ENCODE data around the gene DYSF.

DYSF gene

DNA sequence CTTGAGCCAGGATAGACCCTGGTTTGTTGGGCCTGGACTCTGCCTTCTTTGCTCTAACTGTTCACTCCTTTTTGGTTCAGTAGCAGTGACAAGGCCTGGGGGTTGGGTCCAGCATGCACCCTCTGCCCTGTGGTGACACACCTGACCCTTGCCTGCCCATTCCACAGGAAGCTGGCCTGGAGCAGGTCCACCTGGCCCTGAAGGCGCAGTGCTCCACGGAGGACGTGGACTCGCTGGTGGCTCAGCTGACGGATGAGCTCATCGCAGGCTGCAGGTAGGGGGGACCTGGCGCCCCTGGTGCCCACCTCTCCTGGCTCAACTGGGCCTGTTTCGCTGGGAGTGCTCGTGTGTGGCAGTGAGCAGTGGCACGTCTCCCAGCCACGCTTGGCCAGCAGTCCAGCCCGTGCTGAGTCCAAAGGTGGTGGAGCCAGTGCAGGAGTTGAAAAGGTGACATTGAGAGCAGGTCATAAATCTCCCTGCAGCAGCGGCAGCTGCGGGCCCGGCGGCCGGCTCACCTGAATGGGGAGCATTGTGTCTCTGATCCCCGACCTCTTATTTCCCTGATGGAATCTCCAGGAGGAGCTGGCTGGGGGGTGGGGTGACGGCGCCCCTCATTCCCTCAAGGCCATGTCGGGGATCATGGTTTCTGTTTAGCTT, 102.6 kb downstream of the DYSF start:
- peak; percentile 18 for DNase-seq

DNA sequence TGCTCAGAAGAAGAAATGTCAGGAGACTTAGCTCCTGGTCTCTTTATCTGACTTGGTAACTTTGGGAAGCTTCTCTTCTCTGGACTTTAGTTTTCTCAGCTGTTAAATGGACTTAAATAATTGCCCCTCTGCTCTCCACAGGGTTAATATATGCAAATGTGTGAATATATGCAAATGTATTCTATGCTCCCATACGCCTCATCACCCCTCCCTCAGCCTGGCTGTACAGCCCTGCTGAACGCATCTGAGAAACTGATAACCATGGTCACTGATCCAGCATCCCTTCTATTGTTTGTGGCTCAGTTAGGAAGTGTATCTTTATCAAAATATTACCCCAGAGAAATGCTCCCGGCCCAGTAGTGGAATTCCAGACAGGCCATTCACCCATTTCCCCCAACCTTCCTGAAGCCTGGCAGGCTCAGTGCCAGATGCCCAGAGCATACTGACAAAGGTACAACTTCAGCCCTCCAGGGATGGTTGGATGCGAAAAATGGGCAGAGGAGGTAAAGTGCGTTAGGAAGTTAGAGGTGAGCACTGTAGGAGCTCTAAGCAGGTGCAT, 103.4 kb downstream of the DYSF start:
- no peak for DNase-seq

DNA sequence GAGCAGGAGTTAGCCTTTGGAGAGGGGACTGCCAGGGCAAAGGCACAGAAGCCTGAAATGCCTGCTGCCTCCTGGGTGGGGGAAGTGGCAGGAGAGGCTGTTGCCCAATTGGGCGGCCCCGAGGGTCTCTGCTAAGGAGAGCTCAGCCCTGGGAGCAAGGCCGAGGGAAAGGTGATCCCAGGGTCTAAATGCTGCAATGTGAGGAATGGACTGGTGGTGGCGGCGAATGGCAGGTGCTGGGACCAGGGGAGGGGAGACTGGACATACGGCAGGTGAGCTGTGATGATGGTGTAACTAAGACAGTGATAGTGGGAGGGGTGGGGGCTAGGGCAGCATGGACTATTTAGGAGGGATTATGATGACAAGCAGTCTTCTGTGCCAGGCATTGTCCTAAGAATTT, 104.0 kb downstream of the DYSF start:
- DNase-seq: peak; percentile 6

DNA sequence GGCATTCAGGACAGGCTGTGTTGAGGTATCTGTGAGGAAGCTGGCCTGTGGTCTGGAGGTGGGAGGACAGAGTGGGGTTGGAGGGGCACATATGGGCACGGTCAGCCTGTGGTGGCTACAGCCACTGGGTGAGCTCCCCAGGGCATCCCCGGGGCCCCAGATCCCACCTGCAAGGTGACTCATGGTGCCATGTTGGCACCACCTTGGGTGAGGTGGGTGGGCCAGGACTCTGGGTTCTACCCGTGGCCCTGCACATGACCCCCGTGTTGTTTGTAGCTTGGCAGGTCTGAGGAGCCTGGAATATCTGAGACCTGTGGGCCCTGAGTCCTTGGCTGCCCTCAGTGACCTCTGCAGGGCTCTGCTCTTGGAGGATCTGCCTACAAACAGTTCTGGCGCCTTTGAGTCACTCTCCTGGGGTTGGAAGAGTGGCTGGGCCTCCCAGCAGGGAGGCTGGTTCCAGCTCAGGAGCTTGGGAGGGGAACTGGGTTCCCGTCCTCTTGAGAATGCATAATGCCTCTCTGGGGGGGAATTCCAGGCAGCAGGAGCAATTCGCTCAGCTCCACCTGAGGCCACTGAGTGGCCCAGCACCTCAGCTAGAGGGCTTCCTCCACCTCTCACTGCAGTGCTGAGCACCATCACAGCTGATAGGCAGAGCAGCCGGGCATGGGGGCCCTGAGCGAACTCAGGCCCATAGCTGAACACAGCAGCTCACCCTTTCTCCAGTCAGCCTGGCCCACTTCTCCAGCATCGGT, 105.1 kb downstream of the DYSF start:
- no peak for DNase-seq

DNA sequence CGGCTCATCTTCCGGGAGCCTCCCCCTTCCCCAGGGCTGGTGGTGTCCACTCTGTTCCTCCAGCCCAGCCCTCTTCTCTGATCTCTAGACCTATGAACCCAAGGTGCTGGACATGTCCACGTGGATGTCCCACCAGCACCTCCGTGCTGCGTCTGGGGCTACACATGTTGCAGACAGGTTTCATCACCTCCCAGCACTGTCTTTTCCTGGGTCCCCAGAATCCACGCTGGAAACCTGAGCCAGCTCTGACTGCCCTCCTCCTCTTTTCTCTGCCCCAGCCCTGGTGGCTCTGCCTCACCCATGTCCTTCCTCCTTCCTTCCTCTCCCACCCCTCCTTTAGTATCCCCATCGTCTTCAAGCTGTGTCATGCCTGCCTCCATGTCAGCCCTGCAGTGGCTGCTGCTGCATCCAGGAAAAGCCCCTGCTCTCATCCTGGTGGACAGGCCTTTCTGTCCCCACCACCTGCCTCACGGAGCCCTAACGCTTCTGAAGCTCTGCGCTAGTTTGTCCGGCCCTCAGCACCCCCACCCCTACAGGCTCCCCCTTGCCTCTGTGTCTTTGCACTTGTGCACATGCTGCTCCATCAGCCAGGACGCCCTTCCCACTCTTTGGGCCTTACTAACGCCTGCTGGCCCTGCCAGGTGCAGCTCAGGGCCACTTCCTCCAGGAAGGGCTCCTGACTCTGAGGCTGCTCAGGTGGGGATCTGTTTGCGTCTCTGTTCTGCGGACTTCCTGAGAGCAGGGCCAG, 105.9 kb downstream of the DYSF start:
- DNase-seq: no peak

DNA sequence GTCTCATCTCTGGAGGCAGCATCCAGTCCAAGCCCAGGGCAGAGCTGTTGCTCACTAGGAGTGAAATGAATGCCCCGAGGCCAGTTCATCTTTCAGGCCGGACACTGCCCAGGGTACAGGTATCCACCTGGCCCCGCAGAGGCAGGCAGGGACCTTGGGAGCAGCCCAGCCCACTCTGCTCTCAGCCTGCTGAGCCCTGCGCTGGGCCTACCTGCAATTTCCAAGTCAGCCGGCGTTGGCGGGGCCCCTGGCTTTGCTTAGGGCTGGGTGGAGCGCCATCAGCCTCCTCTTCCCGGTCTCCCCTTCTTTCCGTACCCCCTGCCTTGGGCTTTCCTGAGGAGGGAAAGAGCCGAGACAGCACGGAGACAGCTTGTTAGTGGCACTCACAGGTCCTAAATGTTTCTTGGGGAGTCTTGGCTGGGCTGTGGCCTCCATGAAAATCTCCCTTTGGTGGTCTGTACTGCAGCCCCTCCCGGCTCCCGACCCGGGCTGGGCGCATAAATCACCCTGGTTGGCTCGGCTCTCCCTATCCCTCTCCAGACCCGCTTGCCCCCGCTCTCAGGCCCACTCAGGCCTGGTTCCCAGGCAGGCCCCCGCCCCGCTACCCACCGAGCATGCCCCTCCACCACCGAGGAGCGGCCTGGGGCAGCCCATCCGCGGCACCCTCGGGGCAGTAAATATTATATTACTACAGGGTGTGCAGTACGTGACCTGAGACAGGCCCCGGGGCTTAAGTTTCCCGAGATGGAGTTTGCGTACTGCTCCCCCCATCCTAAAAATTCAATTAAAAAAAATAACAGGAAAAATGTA, 106.7 kb downstream of the DYSF start:
- DNase-seq: no peak

DNA sequence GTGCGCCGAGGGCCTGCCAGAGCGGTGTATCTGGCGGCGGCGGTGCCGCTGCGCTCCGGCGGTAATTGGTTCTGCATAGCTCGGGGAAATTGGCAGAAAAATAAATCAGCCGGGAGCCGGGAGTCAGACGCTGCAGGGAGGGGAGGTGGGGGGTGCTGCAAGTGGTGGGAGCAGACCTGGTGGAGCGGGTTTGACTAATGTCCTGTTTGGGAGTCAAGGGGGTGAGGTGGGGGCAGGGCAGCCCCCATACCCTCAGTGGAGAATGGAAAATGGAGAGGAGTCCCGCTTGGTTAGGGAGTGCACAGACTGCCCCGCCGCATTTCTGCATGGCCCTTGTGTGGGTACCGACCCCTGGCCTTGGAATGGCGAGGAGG, 107.3 kb downstream of the DYSF start:
- DNase-seq: no peak

DNA sequence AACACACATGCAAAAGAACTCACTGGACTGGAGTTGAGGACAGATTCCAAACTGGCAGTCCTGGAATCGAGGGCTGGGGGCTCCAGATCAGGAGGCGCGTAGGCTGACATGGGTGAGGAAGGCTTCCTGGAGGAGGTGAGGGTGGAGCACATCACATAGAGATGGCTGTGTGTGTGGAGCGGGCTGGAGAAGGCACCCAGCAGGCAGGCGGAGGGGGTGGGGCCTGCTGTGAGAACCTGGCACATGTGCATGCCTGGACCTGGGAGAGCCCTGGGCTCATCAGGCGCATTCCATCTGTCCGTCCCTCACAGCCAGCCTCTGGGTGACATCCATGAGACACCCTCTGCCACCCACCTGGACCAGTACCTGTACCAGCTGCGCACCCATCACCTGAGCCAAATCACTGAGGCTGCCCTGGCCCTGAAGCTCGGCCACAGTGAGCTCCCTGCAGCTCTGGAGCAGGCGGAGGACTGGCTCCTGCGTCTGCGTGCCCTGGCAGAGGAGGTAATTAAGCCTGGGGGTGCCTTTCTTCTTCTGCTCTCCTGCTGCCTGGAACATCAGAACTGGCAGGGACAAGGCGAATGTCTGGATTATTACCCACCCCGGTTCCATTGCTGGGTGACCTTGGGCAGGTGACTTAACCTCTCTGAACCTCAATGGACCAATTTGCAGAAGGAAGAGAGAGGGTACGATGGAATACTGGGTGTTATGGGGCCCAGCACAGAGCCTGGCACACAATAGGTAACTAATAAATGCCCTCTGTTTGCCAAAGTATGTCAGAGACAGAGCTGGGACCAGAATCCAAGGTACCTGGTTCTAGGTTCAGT, 108.3 kb downstream of the DYSF start:
- no peak for DNase-seq

DNA sequence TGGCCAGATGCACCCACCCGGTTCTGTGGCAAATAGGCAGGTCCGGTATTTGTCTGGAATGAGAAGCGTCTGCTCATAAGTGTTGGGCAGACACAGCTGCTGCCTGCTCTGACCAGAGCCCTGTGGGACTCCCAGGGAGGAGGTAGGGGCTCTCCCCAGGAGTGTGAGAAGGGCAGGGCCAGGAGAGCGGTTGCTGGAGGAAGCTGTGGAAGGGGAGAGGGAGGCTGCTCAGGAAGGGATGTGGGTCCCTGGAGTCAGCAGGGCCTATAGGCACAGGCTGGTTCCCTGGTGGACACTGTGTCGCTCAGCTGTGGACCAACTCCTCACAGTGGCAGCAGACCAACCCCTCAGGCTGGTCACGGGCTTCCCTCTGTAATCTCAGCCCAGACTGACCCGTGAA, 109.2 kb downstream of the DYSF start:
- DNase-seq: no peak

DNA sequence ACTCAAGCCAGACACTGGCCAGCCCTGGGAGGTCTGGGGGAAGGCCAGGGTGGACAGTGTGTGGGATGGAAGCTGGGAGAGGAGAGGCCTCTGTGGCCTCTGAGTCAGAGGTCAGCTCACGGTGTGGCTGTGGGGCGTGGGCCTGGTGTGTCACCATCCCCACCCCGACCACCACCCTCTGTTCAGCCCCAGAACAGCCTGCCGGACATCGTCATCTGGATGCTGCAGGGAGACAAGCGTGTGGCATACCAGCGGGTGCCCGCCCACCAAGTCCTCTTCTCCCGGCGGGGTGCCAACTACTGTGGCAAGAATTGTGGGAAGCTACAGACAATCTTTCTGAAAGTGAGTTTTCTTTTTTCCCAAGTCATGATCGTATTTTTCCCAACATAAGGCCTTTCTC, 110.5 kb downstream of the DYSF start:
- no peak for DNase-seq

DNA sequence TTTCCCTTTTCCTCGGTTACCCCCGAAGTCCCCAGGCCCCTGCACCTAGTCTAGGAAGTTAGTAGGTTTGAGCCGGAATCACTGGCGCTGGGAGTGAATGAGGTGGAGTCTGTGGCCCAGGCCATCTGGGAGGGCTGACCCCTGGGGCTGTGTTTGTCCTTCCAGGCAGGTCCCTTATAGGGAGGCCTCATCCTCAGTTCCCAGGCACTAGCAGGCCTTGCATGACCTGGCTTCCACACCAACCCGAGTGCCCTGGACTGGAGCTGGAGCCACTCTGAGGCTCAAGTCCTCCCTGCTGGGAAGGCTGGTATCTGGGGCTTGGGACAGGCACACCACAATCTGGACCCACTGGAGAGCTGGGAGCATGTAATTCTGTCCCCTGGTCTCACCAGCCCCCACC, 111.0 kb downstream of the DYSF start:
- no peak for DNase-seq

DNA sequence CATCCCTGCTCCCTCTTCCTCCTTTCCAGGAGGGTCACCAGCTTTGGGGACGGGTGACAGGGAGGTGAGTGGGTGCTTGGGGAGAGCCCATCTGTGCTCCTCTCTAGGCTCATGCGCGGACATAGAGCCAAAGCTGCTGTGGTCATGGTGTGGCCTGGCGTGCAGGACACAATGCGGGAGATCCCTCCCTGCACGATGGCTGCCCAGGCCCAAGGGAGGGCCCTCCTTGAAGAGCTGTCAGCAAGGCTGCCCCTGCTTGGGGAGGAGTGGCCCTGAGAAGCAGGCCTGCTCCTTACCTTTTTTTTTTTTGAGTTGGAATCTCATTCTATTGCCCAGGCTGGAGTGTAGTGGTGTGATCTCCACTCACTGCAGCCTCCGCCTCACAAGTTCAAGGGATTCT, 111.4 kb downstream of the DYSF start:
- DNase-seq: no peak

DNA sequence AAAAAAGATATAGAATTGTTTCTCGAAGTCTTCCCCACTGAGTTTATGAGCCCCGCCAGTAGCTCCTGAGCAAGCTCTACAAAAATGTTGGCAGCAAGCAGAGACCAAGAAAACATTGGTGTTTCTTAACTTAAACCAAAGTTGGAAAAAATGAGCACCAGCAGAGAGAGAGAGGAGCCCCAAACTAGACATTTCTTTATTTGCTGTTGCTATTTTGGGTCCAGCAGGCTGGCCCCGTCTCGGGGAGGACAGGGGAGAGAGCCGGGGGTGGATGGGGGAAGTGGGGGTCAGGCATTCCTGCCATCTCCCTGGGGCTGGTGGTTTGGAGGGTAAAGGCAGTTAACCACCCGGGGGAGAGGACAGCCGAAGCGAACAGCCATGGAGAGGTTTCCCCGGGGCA, 113.0 kb downstream of the DYSF start:
- no peak for DNase-seq

DNA sequence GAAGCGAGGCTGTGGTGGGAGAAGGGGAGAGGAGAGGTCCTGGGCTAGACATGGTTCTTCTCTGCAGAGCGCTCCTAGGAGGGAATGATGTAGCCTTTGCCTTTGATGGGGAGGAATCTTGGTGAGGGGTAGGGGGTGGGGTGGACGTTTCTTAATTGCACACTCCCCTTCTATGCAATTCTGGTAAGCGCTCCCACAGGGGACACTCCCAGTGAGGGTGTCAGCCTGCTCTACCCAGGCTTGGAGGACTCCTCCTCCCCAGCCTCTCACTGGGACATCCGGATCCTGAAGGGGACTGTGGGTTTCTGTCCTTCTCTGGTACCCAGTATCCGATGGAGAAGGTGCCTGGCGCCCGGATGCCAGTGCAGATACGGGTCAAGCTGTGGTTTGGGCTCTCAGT, 114.3 kb downstream of the DYSF start:
- DNase-seq: no peak

DNA sequence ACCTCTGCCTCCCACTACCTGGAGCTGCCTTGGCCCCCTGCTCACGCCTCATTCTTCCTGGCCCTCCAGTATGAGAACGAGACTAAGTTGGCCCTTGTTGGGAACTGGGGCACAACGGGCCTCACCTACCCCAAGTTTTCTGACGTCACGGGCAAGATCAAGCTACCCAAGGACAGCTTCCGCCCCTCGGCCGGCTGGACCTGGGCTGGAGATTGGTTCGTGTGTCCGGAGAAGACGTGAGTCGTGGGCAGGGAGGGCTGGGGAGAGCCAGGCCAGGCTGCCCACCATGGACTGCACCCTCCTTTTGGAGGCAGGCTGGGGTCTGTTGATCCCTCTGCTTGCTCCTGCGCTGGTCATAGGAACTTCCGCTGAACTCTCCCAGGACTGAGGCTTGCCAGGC, 114.7 kb downstream of the DYSF start:
- no peak for DNase-seq

DNA sequence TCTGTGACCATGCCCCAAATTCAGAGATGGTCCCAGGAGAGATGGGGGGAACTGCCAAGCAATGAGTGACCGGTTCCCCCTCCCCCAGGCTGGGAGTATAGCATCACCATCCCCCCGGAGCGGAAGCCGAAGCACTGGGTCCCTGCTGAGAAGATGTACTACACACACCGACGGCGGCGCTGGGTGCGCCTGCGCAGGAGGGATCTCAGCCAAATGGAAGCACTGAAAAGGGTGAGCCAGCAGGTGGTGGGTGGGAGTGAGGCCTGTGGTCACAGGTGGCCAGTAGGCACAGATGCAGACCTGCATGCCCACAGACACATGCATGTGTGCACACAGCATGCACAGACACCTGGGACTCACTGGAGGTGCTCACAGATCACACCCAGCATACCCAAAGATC, 117.2 kb downstream of the DYSF start:
- no peak for DNase-seq

DNA sequence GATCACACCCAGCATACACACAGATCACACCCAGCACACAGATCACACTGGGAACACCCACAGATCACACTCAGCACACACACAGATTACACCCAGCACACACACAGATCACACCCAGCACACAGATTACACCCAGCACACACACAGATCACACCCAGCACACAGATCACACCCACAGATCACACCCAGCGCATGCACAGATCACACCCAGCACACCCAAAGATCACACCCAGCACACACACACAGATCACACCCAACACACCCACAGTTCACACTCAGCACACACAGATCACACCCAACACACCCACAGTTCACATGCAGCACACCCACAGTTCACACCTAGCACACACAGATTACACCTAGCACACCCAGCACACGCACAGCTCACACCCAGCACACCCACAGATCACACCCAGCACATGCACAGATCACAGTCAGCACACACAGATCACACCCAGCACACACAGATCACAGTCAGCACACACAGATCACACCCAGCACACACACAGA, 117.6 kb downstream of the DYSF start:
- DNase-seq: no peak

DNA sequence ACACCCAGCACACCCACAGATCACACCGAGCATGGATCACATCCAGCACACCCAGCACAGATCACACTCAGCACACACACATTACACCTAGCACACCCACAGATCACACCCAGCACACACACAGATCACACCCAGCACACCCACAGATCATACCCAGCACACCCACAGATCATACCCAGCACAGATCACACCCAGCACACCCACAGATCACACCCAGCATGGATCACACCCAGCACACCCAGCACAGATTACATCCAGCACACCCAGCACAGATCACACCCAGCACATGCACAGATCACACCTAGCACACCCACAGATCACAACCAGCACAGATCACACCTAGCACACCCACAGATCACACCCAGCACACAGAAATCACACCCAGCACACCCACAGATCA, 118.6 kb downstream of the DYSF start:
- DNase-seq: no peak

DNA sequence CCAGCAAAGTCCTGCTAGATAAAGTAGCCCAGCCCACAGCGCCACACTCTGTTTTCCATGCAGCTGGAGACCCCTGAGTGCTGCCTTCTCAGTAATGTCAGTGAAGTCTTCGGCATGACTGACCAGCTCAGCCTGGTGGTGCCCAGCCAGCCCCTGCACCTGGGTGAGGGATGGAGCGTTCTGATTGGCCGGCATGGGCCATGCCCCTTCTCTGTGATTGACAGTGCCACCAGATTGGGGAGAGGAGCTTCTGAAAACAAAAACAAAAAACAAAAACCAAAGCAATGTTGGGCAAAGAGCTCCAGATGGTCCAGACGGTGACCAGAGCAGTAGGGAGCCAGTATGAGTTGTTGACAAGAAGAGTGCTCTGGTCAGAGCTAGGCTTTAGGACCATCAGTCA, 122.6 kb downstream of the DYSF start:
- DNase-seq: no peak

DNA sequence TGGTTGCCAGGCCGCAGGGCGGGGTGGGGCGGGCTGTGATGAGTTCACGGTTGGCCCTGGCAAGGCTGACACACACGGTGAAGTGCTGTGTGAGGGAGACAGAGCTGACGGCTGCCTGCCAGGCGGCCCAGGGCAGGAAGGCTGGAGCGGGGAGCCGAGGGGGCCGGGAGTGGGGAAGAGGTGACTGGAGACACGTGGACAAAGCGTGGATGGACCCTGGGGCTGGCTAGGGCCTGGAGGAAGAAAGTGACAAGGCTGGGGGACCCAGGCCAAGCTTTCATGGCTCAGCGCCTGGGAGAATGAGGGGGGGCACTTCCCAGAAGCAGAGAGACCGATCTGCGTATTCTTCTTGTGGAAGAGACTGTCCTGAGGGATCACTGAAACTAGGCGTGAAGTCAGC, 123.2 kb downstream of the DYSF start:
- DNase-seq: no peak

DNA sequence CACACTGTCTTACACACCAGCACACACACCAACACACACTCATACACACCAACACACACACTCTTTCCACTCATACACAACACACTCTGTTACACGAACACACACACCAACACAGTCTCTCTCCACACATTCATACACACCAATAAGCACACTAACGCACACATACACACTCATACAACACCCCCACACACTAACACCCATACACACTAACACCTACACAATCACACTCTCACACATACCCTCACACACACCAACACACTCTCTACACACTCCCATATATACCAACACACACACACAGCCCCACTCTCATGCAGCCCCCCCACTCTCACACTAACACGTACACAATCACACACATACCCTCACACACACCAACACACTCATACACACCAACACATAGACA, 123.8 kb downstream of the DYSF start:
- DNase-seq: no peak

DNA sequence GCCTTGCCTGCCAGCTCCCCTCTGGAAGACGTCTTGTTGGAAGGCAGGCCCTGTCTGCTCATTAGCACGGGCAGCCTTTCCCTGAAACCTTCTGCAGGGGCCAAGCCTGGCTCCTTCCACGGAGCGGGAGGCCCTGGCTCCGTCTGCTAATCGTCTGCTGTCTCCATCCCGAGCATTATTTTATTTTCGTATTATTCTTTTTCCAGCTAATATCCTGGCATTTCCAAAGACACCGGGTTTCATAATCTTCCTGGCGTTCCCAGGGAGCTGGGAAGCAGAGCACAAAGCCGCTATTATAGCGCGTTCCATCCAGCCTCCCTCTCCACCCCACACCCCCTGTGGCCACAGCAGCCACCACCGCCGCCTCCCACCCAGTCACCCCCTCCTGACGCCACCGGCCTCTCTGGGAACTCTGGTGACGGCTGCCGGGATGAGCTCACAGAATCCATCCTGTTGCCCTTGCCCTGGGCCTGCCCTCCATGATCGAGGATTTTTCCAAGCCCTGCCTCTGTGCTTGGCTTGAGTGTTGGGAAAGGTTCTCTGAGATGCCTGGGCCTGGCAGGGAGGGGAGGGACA, 125.5 kb downstream of the DYSF start:
- no peak for DNase-seq

All from NCI-H510A treated with DMSO at 0.1 percent for 48 hours (cell line).